Parathyroid adenoma (tissue), 2 donors: ENCODE measurements around the gene CHMP1B.

Source experiments
- H2AFZ ChIP-seq: fragments of 300-600 bp; sonication (generic); one replicate; pipeline ENCODE4 v1.7.0; 2017; ENCODE audit warnings: antibody characterized with exemption, mild to moderate bottlenecking
- H3K27ac ChIP-seq: fragments of 300-600 bp; sonication (generic); one replicate; pipeline ENCODE4 v1.7.0; 2017
- H3K27me3 ChIP-seq: fragments of 300-600 bp; sonication (generic); one replicate; pipeline ENCODE4 v1.7.0; 2017; ENCODE audit warnings: low read length; ENCODE audit not compliant: control insufficient read depth, insufficient read depth
- H3K36me3 ChIP-seq: fragments of 300-600 bp; sonication (generic); one replicate; pipeline ENCODE4 v1.7.0; 2017; ENCODE audit warnings: low read length; ENCODE audit not compliant: control insufficient read depth, insufficient read depth
- H3K4me1 ChIP-seq: fragments of 300-600 bp; sonication (generic); one replicate; pipeline ENCODE4 v1.7.0; 2017; ENCODE audit warnings: control low read depth
- H3K4me2 ChIP-seq: fragments of 300-600 bp; sonication (generic); one replicate; pipeline ENCODE4 v1.7.0; 2017; ENCODE audit warnings: low read length
- H3K4me3 ChIP-seq: fragments of 300-600 bp; sonication (generic); one replicate; pipeline ENCODE4 v1.7.0; 2017; ENCODE audit warnings: low read depth, low read length
- H3K79me2 ChIP-seq: fragments of 300-600 bp; sonication (generic); one replicate; pipeline ENCODE4 v1.7.0; 2017; ENCODE audit warnings: control low read depth
- H3K9ac ChIP-seq: fragments of 300-600 bp; sonication (generic); one replicate; pipeline ENCODE4 v1.7.0; 2017; ENCODE audit warnings: mild to moderate bottlenecking
- H3K9me3 ChIP-seq: fragments of 300-600 bp; sonication (generic); one replicate; pipeline ENCODE4 v1.7.0; 2017; ENCODE audit warnings: low read length; ENCODE audit not compliant: control insufficient read depth
- CTCF ChIP-seq: fragments of 300-600 bp; sonication (generic); IDR thresholded peaks from one replicate; pipeline ENCODE4 v1.7.0; 2017; ENCODE audit warnings: antibody characterized with exemption, mild to moderate bottlenecking
- donor health status: primary hyperparathyroidism.

The CHMP1B gene

GRCh38 chr18:11865071-11865470 lies 13.9 kb downstream of the CHMP1B start:
- no peak overlapping the region for H3K4me3 ChIP-seq
- no peak overlapping the region for H3K4me2 ChIP-seq
- no peak for TF ChIP-seq CTCF
- H3K9me3 ChIP-seq = no peaks in the 10 kb centered on the region
- H2AFZ ChIP-seq = no peak overlapping the region
- H3K4me1 ChIP-seq = no peaks in the 10 kb centered on the region
- no peak overlapping the region for H3K9ac ChIP-seq
- H3K36me3 ChIP-seq = no peaks in the 10 kb centered on the region
- no peaks in the 10 kb centered on the region for H3K27me3 ChIP-seq
- no peak overlapping the region for H3K27ac ChIP-seq
- H3K79me2 ChIP-seq = no peaks in the 10 kb centered on the region

- H3K4me3 ChIP-seq = no peak overlapping the region
- H3K4me1 ChIP-seq = no peaks in the 10 kb centered on the region
- no peaks in the 10 kb centered on the region for H3K36me3 ChIP-seq
- no peak overlapping the region for H2AFZ ChIP-seq
- H3K27ac ChIP-seq = no peak overlapping the region
- no peak overlapping the region for H3K4me2 ChIP-seq
- no peaks in the 10 kb centered on the region for H3K79me2 ChIP-seq
- TF ChIP-seq CTCF = no peak
- H3K27me3 ChIP-seq = no peaks in the 10 kb centered on the region
- no peak overlapping the region for H3K9ac ChIP-seq
- H3K9me3 ChIP-seq = no peaks in the 10 kb centered on the region
These were observed 15.1 kb downstream of the CHMP1B start for GRCh38 chr18:11866329-11866728.

- Histone ChIP-seq H3K4me1 (no peaks in the 10 kb centered on the region), H2AFZ (no peak overlapping the region), H3K9ac (no peak overlapping the region), H3K27ac (no peak overlapping the region), H3K4me3 (no peak overlapping the region), H3K79me2 (no peaks in the 10 kb centered on the region), H3K27me3 (no peaks in the 10 kb centered on the region), H3K4me2 (no peak overlapping the region), H3K36me3 (no peaks in the 10 kb centered on the region), H3K9me3 (no peaks in the 10 kb centered on the region)
- TF ChIP-seq CTCF = no peak
These were observed 15.6 kb downstream of the CHMP1B start for GRCh38 chr18:11866764-11867163.

GRCh38 chr18:11868230-11868629 lies 17.0 kb downstream of the CHMP1B start:
- no peaks in the 10 kb centered on the region for H3K79me2 ChIP-seq
- H3K9me3 ChIP-seq = no peaks in the 10 kb centered on the region
- no peak overlapping the region for H3K4me3 ChIP-seq
- H3K27me3 ChIP-seq = no peaks in the 10 kb centered on the region
- no peaks in the 10 kb centered on the region for H3K4me1 ChIP-seq
- no peak for TF ChIP-seq CTCF
- no peak overlapping the region for H3K4me2 ChIP-seq
- no peak overlapping the region for H2AFZ ChIP-seq
- H3K9ac ChIP-seq = no peak overlapping the region
- no peaks in the 10 kb centered on the region for H3K36me3 ChIP-seq
- no peak overlapping the region for H3K27ac ChIP-seq

GRCh38 chr18:11871501-11871900 lies 20.3 kb downstream of the CHMP1B start:
- H3K36me3 ChIP-seq = no peaks in the 10 kb centered on the region
- no peak overlapping the region for H3K27ac ChIP-seq
- no peak overlapping the region for H3K4me2 ChIP-seq
- H3K4me3 ChIP-seq = no peak overlapping the region
- no peaks in the 10 kb centered on the region for H3K27me3 ChIP-seq
- no peak overlapping the region for H2AFZ ChIP-seq
- no peaks in the 10 kb centered on the region for H3K79me2 ChIP-seq
- H3K9me3 ChIP-seq = no peaks in the 10 kb centered on the region
- TF ChIP-seq CTCF = no peak
- H3K4me1 ChIP-seq = no peaks in the 10 kb centered on the region
- no peak overlapping the region for H3K9ac ChIP-seq
